ENCODE data around the gene JHY. TPM values are rescaled to one million over a fixed set of nuclear protein-coding genes. Genes with fewer than 3 reads are reported as not detected.

The JHY gene
- polyA plus RNA-seq, 1 of the 3 experiments (the other 2 are of a cell fraction) = 2.9 TPM

- Histone ChIP-seq H3K79me2 (ENCODE audit: insufficient read depth) (no peaks in the 10 kb centered on the region), H3K4me2 (no peak overlapping the region), H2AFZ (ENCODE audit: low read depth) (no peak overlapping the region), H3K27ac (ENCODE audit: low read depth in 2 of 2, low read length in 1 of 2) (peak overlapping the region in 1 of 2 experiments; percentile 53; a peak in 1 of 4 replicates), H3K9ac (no peak overlapping the region), H4K20me1 (ENCODE audit: insufficient read depth) (no peaks in the 10 kb centered on the region), H3K9me2 (no peaks in the 10 kb centered on the region), H3K27me3 (ENCODE audit: insufficient read depth) (no peaks in the 10 kb centered on the region), H3K4me3 (ENCODE audit: low read depth in 2 of 2, low read length in 1 of 2) (no peak overlapping the region), H3K9me3 (no peaks in the 10 kb centered on the region), H3K4me1 (ENCODE audit: control insufficient read depth in 1 of 2, insufficient read depth in 2 of 2, low read depth in 1 of 2, low read length in 1 of 2) (peaks cover 0 to 3% of the 10 kb centered on the region in 2 experiments; a peak in 1 of 4 replicates), H3K36me3 (replicated peaks in 1 of 2; ENCODE audit: control insufficient read depth in 1 of 2, insufficient read depth in 2 of 2, low read length in 1 of 2) (no peaks in the 10 kb centered on the region), H3F3A (replicated peaks; ENCODE audit: insufficient read depth) (no peaks in the 10 kb centered on the region)
- WGBS (ENCODE audit: low lambda C conversion rate) = 85% methylated on average over 4 of the region's 4 CpGs
- CTCF ChIA-PET = interaction anchor here (1.5 to 2.3 kb wide), 3 partner anchors 59 to 101 kb away, joined by 3 to 14 read pairs (median 7); no protein-coding TSS in a partner anchor
- DNase-seq = no peak
- no peak for TF ChIP-seq RXRA (IDR thresholded peaks at IDR 0.05; ENCODE audit: borderline replicate concordance, low read depth)
- TF ChIP-seq USF2 (IDR thresholded peaks at IDR 0.05; ENCODE audit: borderline replicate concordance, low read depth, low read length) = no peak
- TF ChIP-seq NFIC (IDR thresholded peaks at IDR 0.05; ENCODE audit: borderline replicate concordance) = no peak
- no peak for TF ChIP-seq GATA2 (CRISPR knock-in tag; IDR thresholded peaks at IDR 0.05)
- TF ChIP-seq MEF2A (IDR thresholded peaks at IDR 0.05; ENCODE audit: borderline replicate concordance, low read depth) = no peak
- no peak for TF ChIP-seq JUND (IDR thresholded peaks at IDR 0.05)
- no peak for TF ChIP-seq GABPA (IDR thresholded peaks at IDR 0.05; ENCODE audit: low read depth)
- no peak for TF ChIP-seq YY1 (IDR thresholded peaks at IDR 0.05; ENCODE audit: low read depth)
- TF ChIP-seq EZH2phosphoT487 (IDR thresholded peaks at IDR 0.05; ENCODE audit: borderline replicate concordance, low read depth) = no peak
- no peak for TF ChIP-seq POLR2AphosphoS5 (IDR thresholded peaks at IDR 0.05; ENCODE audit: low read depth, low read length)
- TF ChIP-seq TAF1 (IDR thresholded peaks at IDR 0.05; ENCODE audit: borderline replicate concordance, low read depth, low read length) = no peak
- no peak for TF ChIP-seq SMC3 (IDR thresholded peaks at IDR 0.05; ENCODE audit: low read depth, low read length)
- no peak for TF ChIP-seq FOXM1 (IDR thresholded peaks at IDR 0.05; ENCODE audit: low read depth)
- TF ChIP-seq CHD2 (IDR thresholded peaks at IDR 0.05; ENCODE audit: low read length, partially characterized antibody) = no peak
- TF ChIP-seq ELF1 (IDR thresholded peaks at IDR 0.05) = no peak
- TF ChIP-seq MXI1 (IDR thresholded peaks at IDR 0.05; ENCODE audit: low read depth, low read length) = no peak
- TF ChIP-seq TEAD4 (IDR thresholded peaks at IDR 0.05; ENCODE audit: borderline replicate concordance, insufficient read depth) = no peak
- no peak for TF ChIP-seq ZBTB33 (IDR thresholded peaks at IDR 0.05; ENCODE audit: borderline replicate concordance, low read depth)
- no peak for TF ChIP-seq FOSL2 (IDR thresholded peaks at IDR 0.05; ENCODE audit: borderline replicate concordance, low read depth)
- no peak for TF ChIP-seq USF1 (IDR thresholded peaks at IDR 0.05; ENCODE audit: borderline replicate concordance, low read depth)
- POLR2A ChIA-PET = no interaction called here
Observed at GRCh38 chr11:122922893-122923292, 40.3 kb downstream of the JHY start.

All from SK-N-SH (cell line).